Ovary (tissue), 9 donors: ENCODE results near the gene LSS. TPM values are rescaled to one million over a fixed set of nuclear protein-coding genes. Genes with fewer than 3 reads are reported as not detected.

Experiments used
- DNase-seq, 5 donors: peaks; one replicate each; pipeline ENCODE4 v3.0.0-alpha.2; 2019 to 2020
- H3K27ac ChIP-seq, 2 donors: fragments of 200-600 bp; one replicate each; pipeline versions ENCODE4 v1.5.1 to v1.8.0; 2019 to 2022
- H3K27me3 ChIP-seq: fragments of 200-600 bp; one replicate; pipeline ENCODE4 v1.8.0; 2022
- H3K36me3 ChIP-seq: fragments of 200-600 bp; sonication (generic); one replicate; pipeline ENCODE4 v1.5.1; 2019
- H3K4me1 ChIP-seq: one replicate; pipeline ENCODE4 v1.8.1; 2013; ENCODE audit warnings: mild to moderate bottlenecking, moderate library complexity; ENCODE audit not compliant: insufficient read depth
- H3K4me3 ChIP-seq: fragments of 200-600 bp; sonication (generic); one replicate; pipeline ENCODE4 v1.5.1; 2017
- H3K9me3 ChIP-seq, 2 donors: fragments of 200-600 bp in 1 of 2; sonication (generic) in 1 of 2; one replicate each; pipeline versions ENCODE4 v1.5.1 to v1.8.1; 2013 to 2019; ENCODE audit warnings: mild to moderate bottlenecking in 1 of 2, moderate library complexity in 1 of 2
- CTCF ChIP-seq, 3 donors: fragments of 450-650 bp in 2 of 3; fragments of 200-600 bp in 1 of 3; IDR thresholded peaks; one replicate each; pipeline versions ENCODE4 v1.5.1 to v1.8.0; 2016 to 2022; ENCODE audit warnings: antibody characterized with exemption in 3 of 3, mild to moderate bottlenecking in 1 of 3
- EP300 ChIP-seq: sonication (generic); formaldehyde crosslinking; IDR thresholded peaks from one replicate; pipeline ENCODE4 v1.6.1; 2017; ENCODE audit warnings: antibody characterized with exemption
- POLR2A ChIP-seq: fragments of 450-650 bp; IDR thresholded peaks from one replicate; pipeline ENCODE4 v1.6.1; 2017; ENCODE audit warnings: antibody characterized with exemption, mild to moderate bottlenecking, moderate library complexity
- WGBS, 3 donors: extraction: QIAGEN DNeasy Blood & Tissue Kit in 1 of 3; methylation state at CpG; one replicate each; pipeline versions ENCODE4 v1.1.5 to v1.1.7; 2013 to 2017; 5-methylcytosine and 5-hydroxymethylcytosine counted together
- intact Hi-C, 4 donors: fragments of 100-400 bp; cut with DNase I; formaldehyde crosslinking; loops; one replicate each; pipeline versions ENCODE4 v1.11.0 to v1.15.1; 2022 to 2023
- polyA plus RNA-seq, 2 donors: library from polyadenylated mRNA; stranded (reverse); fragments of 200-250 nt in 1 of 2; fragments of 350-450 nt in 1 of 2; fragmentation: Illumina TruSeq in 1 of 2; extraction: RNeasy Lipid Tissue Mini Kit (QIAGEN cat#74804) in 1 of 2; gene quantifications; one replicate each; pipeline ENCODE4 v1.2.3, GENCODE V29; 2013 to 2014
- total RNA-seq, 7 donors: library from RNA; depleted of rRNA in 2 of 7; stranded (reverse); fragments of >200 nt in 2 of 7; fragmentation: NEBNext Ultra II Directional in 3 of 7; extraction: Animal tissue kit (Norgen Biotek cat#: 25700) in 3 of 7; gene quantifications; one replicate each; pipeline versions ENCODE4 v1.1.0 to v1.2.4, GENCODE V29; 2016 to 2023
- donor health status: DM: no; HTN: no; CAD: no; lungs with moderate emphysema.
- donor health status: DM: no; HTN: no; CAD: no.
- donor health status: Bipolar disorder and iron deficiency.
- donor health status: DM: yes; HTN: yes; CAD: no.
- donor health status: DM: no; HTN: no; CAD: no.
- donor health status: DM: yes; HTN: yes; CAD: no.

Gene LSS
- total and polyA plus RNA-seq, 9 donors: 19.8 to 201 (median 76.0) TPM

GRCh38 chr21:46160907-46161632 is 67.5 kb downstream of the LSS start:
- Histone ChIP-seq H3K4me3 (no peak overlapping the region), H3K4me1 (no peaks in the 10 kb centered on the region), H3K27ac (no peak overlapping the region), H3K9me3 (no peaks in the 10 kb centered on the region), H3K27me3 (no peaks in the 10 kb centered on the region), H3K36me3 (no peaks in the 10 kb centered on the region)
- DNase-seq: peak in 3 of 5 donors; percentile 19 to 34 (median 27)
- no peak for TF ChIP-seq POLR2A
- TF ChIP-seq CTCF (IDR thresholded peaks at IDR 0.05): no peak
- no peak for TF ChIP-seq EP300
- WGBS, 3 donors: 66 to 94% (median 92%) methylated on average over 65 to 70 of the region's 72 CpGs
- intact Hi-C loops: no loop called here

- Histone ChIP-seq H3K4me3 (no peak overlapping the region), H3K9me3 (no peaks in the 10 kb centered on the region), H3K36me3 (no peaks in the 10 kb centered on the region), H3K4me1 (no peaks in the 10 kb centered on the region), H3K27me3 (no peaks in the 10 kb centered on the region), H3K27ac (no peak overlapping the region)
- intact Hi-C loops: no loop called here
- TF ChIP-seq EP300 (no peak), POLR2A (no peak), CTCF (IDR thresholded peaks at IDR 0.05) (no peak)
- 91 to 96% (median 95%) methylated on average over 18 to 22 of the region's 22 CpGs for WGBS, 3 donors
- peak in 1 of 5 donors; percentile 19 for DNase-seq
These were observed 68.0 kb downstream of the LSS start for GRCh38 chr21:46160657-46160906.

- no peaks in the 10 kb centered on the region for H3K4me1 ChIP-seq
- H3K4me3 ChIP-seq: no peak overlapping the region
- H3K27ac ChIP-seq: no peak overlapping the region
- intact Hi-C loops: loop anchor here in 1 of 4 donors (10.0 kb wide), 1 partner anchor 65 kb away; the partner anchor contains the start of gene LSS
- H3K36me3 ChIP-seq: no peaks in the 10 kb centered on the region
- no peak for TF ChIP-seq CTCF (IDR thresholded peaks at IDR 0.05)
- no peak for TF ChIP-seq EP300
- TF ChIP-seq POLR2A: no peak
- H3K9me3 ChIP-seq: no peaks in the 10 kb centered on the region
- H3K27me3 ChIP-seq: no peaks in the 10 kb centered on the region
- DNase-seq: peak in 3 of 5 donors; percentile 17 to 24 (median 21)
- WGBS, 3 donors: 91 to 95% (median 92%) methylated on average over 29 to 32 of the region's 32 CpGs
These were observed 68.5 kb downstream of the LSS start for GRCh38 chr21:46159841-46160656.

- 94 to 96% (median 96%) methylated on average over 12 of the region's 12 CpGs for WGBS, 3 donors
- DNase-seq: peak in 2 of 5 donors; percentile 9 to 20
- intact Hi-C loops: loop anchor here in 1 of 4 donors (10.0 kb wide), 1 partner anchor 65 kb away; the partner anchor contains the start of gene LSS
These were observed 69.2 kb downstream of the LSS start for GRCh38 chr21:46159390-46159789.

More at GRCh38 chr21:46159390-46159789, 69.2 kb downstream of the LSS start:
- Histone ChIP-seq H3K9me3 (no peaks in the 10 kb centered on the region), H3K4me1 (no peaks in the 10 kb centered on the region), H3K36me3 (no peaks in the 10 kb centered on the region), H3K27me3 (no peaks in the 10 kb centered on the region), H3K27ac (no peak overlapping the region), H3K4me3 (no peak overlapping the region)
- TF ChIP-seq EP300: no peak
